SK-N-MC (cell line): Measurements from ENCODE around the gene ASCC1.

Experiments used
- EZH2 ChIP-seq: fragments of 200-600 bp; sonication (generic); IDR thresholded peaks from one replicate; pipeline ENCODE4 v1.6.1; 2017; ENCODE audit warnings: antibody characterized with exemption
- FOXP2 ChIP-seq: optimal IDR thresholded peaks from 2 replicates; pipeline ENCODE3; 2011; ENCODE audit warnings: mild to moderate bottlenecking, moderate library complexity; ENCODE audit not compliant: insufficient read depth; ENCODE audit errors: extremely low read length, control extremely low read depth
- POLR2AphosphoS5 ChIP-seq: IDR thresholded peaks from 2 replicates; pipeline ENCODE4 v1.6.1; 2012; ENCODE audit warnings: mild to moderate bottlenecking, low read depth, low read length, borderline replicate concordance

DNA sequence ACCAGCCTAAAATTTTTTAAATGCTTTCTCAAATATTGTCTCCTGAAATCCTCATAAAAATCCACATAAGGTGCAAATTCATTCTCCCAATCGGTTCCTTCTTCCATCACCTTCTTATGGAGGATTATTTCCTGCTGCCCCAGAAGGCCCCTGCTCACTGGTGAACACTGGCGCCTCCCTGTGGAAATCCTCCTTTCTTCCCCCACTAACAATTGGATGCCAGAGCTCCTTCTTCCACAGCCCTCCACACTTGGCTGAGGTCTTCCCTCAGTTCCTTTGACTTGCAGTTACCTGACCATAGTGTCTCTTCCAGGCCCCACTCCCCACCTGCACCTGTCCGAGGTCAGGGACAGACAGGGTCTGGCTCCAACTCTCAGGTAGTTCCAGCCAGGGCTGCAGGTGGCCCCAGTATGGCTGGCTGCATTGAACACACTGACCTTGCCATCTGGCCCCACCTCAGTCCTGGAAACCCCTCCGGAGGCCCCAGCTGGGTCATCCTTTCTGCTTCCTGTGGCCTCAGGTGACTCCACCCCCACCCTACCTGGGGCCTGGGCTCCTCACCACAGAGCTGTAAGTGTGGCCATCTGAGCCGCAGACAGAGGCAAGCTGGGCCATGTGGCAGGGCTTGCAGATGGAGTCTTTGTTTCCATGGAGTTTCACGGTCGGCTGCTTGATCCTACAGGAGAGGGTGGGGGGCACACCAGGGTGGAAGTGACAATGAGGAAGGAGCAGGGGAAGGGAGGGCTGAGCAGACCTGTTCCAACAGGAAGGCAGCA is 146.1 kb downstream of the ASCC1 start:
- TF ChIP-seq EZH2 (no peak), POLR2AphosphoS5 (no peak), FOXP2 (no peak)
